ENCODE measurements around the gene FBXL19. TPM values are rescaled to one million over a fixed set of nuclear protein-coding genes. Genes with fewer than 3 reads are reported as not detected.

Gene FBXL19
- total RNA-seq, 1 donor from 2014 or later: 13.1 TPM

DNA sequence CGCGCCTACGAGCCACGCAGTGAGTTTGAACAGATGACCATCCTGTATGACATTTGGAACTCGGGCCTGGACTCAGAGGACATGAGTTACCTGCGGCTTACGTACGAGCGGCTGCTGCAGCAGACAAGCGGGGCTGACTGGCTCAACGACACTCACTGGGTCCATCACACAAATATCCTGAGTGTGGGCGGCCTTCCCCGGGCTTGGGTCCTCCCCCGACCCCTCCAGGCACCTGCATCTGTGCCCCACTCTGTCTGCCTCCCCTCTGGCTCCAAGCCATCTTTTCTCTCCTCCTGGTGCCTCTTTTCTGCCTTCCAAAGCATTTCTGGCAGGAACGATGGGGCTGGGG lies 56.6 kb downstream of the FBXL19 start:
- no peak for ATAC-seq
- intact Hi-C loops (cut with DNase I): loop anchor here (10.0 kb wide), 3 partner anchors 115 to 885 kb away; partner anchors contain the start of genes VKORC1 and ZNF843
- DNase-seq (ENCODE audit: low spot score): no peak

GRCh38 chr16:30980434-30980833 lies 57.1 kb downstream of the FBXL19 start:
- no peak for ATAC-seq
- no peak for DNase-seq (ENCODE audit: low spot score)
- intact Hi-C loops (cut with DNase I): loop anchor here (10.0 kb wide), 3 partner anchors 114 to 884 kb away; partner anchors contain the start of genes VKORC1 and ZNF843

GRCh38 chr16:30980959-30981358 lies 57.6 kb downstream of the FBXL19 start:
- DNase-seq (ENCODE audit: low spot score): no peak
- intact Hi-C loops (cut with DNase I): loop anchor here (10.0 kb wide), 3 partner anchors 114 to 884 kb away; partner anchors contain the start of genes VKORC1 and ZNF843
- ATAC-seq: no peak

DNA sequence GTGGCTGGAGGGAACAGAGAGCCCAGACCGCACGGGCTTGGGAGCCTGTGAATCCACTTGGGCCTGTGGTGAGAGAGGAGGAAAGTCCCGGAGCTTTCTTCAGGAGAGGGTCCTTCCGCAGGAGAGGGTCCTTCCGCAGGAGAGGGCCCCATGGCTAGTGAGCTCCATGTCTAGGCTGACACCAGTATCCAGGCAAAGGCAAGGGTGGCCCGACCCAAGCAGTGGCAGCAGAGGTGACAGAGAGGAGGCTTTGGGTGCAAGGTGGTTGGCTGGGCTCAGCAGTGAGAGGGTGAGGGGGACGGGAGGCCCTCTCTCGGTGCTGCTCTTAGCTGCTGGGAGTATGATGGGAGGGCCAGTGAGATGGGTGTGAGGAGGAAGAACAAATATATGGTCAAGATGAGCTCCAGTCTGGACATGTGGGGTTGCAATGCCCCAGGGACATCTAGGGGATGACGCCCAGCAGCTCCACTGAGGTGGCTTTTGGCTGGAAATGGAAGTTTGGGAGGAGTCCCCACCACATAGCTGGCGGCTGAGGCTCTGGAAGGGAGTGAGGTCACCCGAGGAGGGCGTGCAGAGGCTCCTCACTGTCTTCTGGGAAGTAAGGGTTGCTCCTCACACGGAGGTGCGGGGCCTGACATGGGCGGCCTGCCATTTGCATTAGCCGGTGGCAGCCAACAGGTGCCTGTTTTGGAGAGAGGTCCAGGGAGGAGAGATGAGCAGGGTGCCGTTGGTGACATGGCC lies 59.3 kb downstream of the FBXL19 start:
- intact Hi-C loops (cut with DNase I): loop anchor here (10.0 kb wide), 3 partner anchors 112 to 882 kb away; partner anchors contain the start of genes VKORC1 and ZNF843
- no peak for ATAC-seq
- DNase-seq (ENCODE audit: low spot score): no peak

DNA sequence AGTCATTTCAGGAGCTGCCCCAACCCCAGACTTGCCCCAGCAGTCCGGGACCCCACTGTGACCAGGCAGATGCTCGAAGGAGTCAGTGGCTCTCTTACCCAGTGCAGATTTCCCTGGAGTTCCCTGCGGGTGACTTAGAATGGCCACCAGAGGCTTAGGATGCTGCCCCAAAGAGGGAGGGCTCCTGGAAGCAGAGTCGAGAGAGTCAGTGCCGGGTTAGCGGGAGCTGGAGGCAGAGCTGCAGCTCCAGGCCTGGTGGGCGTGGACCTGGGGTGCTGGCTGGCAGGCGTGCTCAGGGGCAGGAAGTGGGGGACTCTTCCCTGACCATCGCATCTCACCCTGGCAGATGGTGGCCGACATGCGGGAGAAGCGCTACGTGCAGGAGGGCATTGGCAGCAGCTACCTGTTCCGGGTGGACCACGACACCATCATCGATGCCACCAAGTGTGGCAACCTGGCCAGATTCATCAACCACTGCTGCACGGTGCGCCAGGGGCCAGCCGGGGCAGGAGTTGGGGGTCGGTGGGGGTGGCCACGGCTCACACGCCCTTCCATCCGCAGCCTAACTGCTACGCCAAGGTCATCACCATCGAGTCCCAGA lies 60.0 kb downstream of the FBXL19 start:
- no peak for ATAC-seq
- intact Hi-C loops (cut with DNase I): loop anchor here (10.0 kb wide), 3 partner anchors 111 to 881 kb away; partner anchors contain the start of genes VKORC1 and ZNF843
- DNase-seq (ENCODE audit: low spot score): no peak

- DNase-seq (ENCODE audit: low spot score): no peak
- intact Hi-C loops (cut with DNase I): loop anchor here (10.0 kb wide), 3 partner anchors 111 to 881 kb away; partner anchors contain the start of genes VKORC1 and ZNF843
- peak; percentile 3 for ATAC-seq
Measured at GRCh38 chr16:30983898-30984610, 60.7 kb downstream of the FBXL19 start.

- ATAC-seq (peak; percentile 93), DNase-seq (ENCODE audit: low spot score) (peak; percentile 96)
- intact Hi-C loops (cut with DNase I): loop anchor here (10.0 kb wide), 3 partner anchors 110 to 880 kb away; partner anchors contain the start of genes VKORC1 and ZNF843
Measured at GRCh38 chr16:30984669-30985400, 61.5 kb downstream of the FBXL19 start, which contains the start of gene HSD3B7. Gene HSD3B7 (plus strand): TSS chr16:30985207. CDS start chr16:30985659, 452 bp downstream.

DNA sequence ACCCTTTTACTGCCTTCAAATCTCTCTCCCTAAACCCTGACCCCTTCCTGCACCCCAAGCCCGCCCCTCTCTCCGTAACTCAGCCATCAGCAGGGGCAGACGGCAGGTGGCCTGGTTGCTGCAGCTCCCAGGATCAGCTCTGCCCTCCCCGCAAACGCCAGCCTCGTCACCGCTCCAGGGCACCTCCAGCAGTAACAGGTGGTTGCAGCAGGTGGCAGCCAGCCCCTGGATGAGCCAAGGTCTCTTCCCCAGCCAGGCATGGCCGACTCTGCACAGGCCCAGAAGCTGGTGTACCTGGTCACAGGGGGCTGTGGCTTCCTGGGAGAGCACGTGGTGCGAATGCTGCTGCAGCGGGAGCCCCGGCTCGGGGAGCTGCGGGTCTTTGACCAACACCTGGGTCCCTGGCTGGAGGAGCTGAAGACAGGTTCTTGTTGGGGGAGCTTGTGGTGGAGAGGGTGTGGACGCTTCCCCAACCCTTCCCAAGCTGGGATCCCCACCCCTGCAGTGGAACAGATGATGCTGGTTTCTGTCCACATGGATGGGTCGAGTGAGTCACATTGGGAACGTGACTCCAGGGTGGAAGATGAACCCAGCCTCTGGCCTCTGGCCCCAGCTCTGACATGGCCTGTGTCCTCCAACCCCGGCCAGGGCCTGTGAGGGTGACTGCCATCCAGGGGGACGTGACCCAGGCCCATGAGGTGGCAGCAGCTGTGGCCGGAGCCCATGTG lies 62.2 kb downstream of the FBXL19 start:
- intact Hi-C loops (cut with DNase I): loop anchor here (10.0 kb wide), 3 partner anchors 109 to 879 kb away; partner anchors contain the start of genes VKORC1 and ZNF843
- no peak for DNase-seq (ENCODE audit: low spot score)
- ATAC-seq: peak; percentile 53

- DNase-seq (ENCODE audit: low spot score) (no peak), ATAC-seq (no peak)
- intact Hi-C loops (cut with DNase I): loop anchor here (10.0 kb wide), 3 partner anchors 108 to 878 kb away; partner anchors contain the start of genes VKORC1 and ZNF843
Measured at GRCh38 chr16:30986129-30986991, 63.0 kb downstream of the FBXL19 start.

GRCh38 chr16:30987581-30988190 lies 64.3 kb downstream of the FBXL19 start:
- DNase-seq (ENCODE audit: low spot score) (no peak), ATAC-seq (no peak)
- intact Hi-C loops (cut with DNase I): loop anchor here (10.0 kb wide), 3 partner anchors 107 to 877 kb away; partner anchors contain the start of genes VKORC1 and ZNF843

GRCh38 chr16:30989469-30990047 lies 66.2 kb downstream of the FBXL19 start:
- DNase-seq (ENCODE audit: low spot score): no peak
- intact Hi-C loops (cut with DNase I): loop anchor here (10.0 kb wide), 3 partner anchors 105 to 875 kb away; partner anchors contain the start of genes VKORC1 and ZNF843
- ATAC-seq: no peak

DNA sequence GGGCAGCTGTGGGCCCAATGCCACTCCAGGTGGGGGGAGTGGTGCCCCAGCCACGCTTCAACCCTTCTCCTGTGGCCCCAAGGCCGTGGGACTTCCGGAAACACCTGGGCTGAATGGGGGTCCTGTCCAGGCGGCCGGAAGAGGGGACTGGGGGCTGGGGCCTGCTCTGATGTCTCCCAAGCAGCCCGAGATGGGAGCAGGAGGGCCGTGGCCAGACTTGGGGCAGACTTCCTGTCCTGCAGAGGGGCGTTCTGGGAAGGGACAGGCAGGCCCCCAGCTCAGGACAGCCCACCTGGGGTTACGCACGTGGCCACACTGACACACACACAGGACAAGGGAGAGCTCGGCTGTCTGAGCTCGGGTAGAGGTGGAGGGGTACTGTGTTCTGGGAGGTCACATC lies 66.7 kb downstream of the FBXL19 start:
- ATAC-seq (no peak), DNase-seq (ENCODE audit: low spot score) (no peak)
- intact Hi-C loops (cut with DNase I): no loop called here

DNA sequence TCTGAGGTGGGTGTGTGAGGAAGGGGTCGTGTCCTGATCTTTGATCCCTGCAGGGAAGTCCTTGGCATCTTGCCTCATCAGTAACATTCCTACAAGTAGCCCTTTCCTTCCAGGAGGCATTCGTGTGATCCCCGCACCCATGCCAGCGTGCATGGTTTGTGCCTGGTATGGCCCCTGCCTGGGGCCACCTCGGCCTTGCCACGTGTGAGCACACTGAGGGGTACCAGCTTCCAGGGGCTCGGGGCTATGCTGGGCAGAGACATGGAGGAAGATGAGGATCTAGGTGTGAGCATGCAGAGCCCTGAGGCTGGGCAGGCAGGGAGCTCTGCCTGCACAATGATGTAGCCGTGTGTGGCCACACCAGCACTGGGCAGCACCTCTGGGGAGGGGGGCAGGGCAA lies 67.7 kb downstream of the FBXL19 start:
- DNase-seq (ENCODE audit: low spot score) (no peak), ATAC-seq (no peak)
- intact Hi-C loops (cut with DNase I): no loop called here

- no peak for ATAC-seq
- intact Hi-C loops (cut with DNase I): no loop called here
- no peak for DNase-seq (ENCODE audit: low spot score)
Measured at GRCh38 chr16:30992276-30992780, 69.0 kb downstream of the FBXL19 start.

DNA sequence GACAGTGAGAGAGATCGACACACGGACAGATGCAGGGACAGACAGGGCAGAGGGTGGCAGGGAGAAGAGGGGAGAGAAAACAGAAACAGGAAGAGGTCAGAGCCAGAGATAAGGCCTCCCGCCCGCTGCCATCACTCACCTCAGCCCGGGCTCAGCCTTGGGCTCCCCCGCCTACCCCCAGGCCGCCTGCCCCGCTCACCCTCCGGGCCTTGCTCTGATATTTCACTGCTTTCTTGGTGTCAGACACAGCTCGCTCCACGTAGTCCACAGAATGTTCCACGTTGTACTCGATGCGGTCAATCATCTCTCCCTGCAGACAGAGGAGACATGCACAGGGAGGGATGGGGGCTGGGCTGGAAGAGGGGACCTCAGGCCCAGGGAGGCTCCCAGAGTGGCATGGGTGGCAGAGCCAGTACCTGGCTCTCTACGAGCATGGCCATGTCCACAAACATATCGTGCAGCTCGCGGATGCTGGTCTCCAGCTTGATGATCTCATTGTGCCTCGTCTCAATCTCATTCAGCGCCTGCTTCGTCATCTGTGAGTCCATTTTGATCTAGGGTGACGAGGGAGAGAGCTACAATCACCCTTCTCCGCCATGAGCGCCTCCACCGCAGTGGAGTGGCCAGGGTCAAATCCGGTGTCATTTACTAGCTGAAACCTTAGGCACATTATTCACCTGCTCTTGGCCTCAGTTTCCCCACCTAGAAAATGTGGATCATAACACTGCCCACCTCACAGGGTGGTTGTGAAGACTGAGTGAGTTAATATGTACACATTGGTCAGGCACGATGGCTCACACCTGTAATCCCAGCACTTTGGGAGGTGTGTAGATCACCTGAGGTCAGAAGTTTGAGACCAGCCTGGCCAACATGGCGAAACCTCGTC lies 69.8 kb downstream of the FBXL19 start:
- intact Hi-C loops (cut with DNase I): no loop called here
- no peak for DNase-seq (ENCODE audit: low spot score)
- ATAC-seq: no peak
